Measurements from ENCODE around the gene TDRD9. TPM values are rescaled to one million over a fixed set of nuclear protein-coding genes. Genes with fewer than 3 reads are reported as not detected.

The TDRD9 gene
- total and polyA plus RNA-seq, 2 of the 4 experiments (the other 2 are of a cell fraction) = 0.07 to 0.18 TPM

DNA sequence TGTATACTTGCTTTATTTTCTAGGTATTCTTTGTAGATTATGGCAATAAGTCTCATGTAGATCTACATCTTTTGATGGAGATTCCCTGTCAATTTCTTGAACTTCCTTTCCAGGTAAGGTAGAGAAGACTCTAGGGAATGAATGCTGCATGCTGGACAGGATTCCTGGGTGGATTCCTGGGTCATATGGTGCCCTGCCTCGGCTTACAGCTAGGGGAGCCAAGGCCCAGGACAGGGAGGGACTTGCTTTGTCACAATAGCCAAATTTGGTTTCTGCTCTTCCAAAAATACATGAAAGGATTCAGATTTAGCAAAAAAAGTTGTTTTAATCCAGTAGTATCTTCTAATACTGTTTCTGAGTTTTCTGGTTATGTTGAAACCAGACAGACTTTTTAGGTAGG, 97.8 kb downstream of the TDRD9 start:
- no peak overlapping the region for H3K4ac ChIP-seq (ENCODE audit: low read depth, low read length)
- H2AK9ac ChIP-seq (replicated peaks; ENCODE audit: low read depth, low read length, poor library complexity) = no peak overlapping the region
- no peak overlapping the region for H2BK20ac ChIP-seq (ENCODE audit: low read depth, low read length)
- H3K9me3 ChIP-seq (ENCODE audit: control insufficient read depth, insufficient read depth, low read length) = no peaks in the 10 kb centered on the region
- DNase-seq (no peak), ATAC-seq (ENCODE audit: low read depth) (no peak)
- BruUV-seq (replicated peaks) = no TSS peak
- no peak overlapping the region for H3K4me2 ChIP-seq (ENCODE audit: low read depth, low read length)
- no peak overlapping the region for H3K9ac ChIP-seq (ENCODE audit: low read depth, low read length)
- H4K8ac ChIP-seq (ENCODE audit: low read depth in 2 of 2, low read length in 2 of 2) = no peak overlapping the region
- no peaks in the 10 kb centered on the region for H3K4me1 ChIP-seq (ENCODE audit: control insufficient read depth, insufficient read depth, low read length)
- no peak overlapping the region for H3K27ac ChIP-seq (ENCODE audit: insufficient read depth, low read length)
- H2BK15ac ChIP-seq (ENCODE audit: low read depth, low read length) = no peak overlapping the region
- H4K5ac ChIP-seq (ENCODE audit: low read depth, low read length) = no peak overlapping the region
- no peak overlapping the region for H2AFZ ChIP-seq (replicated peaks; ENCODE audit: low read length, poor library complexity)
- TF ChIP-seq MAZ (IDR thresholded peaks at IDR 0.05; ENCODE audit: borderline replicate concordance, low read depth, low read length) (no peak), FOS (IDR thresholded peaks at IDR 0.05; ENCODE audit: low read depth, low read length) (no peak), MAFK (IDR thresholded peaks at IDR 0.05; ENCODE audit: low read depth, low read length) (no peak), RCOR1 (IDR thresholded peaks at IDR 0.05; ENCODE audit: insufficient replicate concordance, low read length) (no peak), CEBPB (IDR thresholded peaks at IDR 0.05; ENCODE audit: low read depth, low read length) (no peak), MXI1 (IDR thresholded peaks at IDR 0.05; ENCODE audit: borderline replicate concordance, low read depth, low read length) (no peak), POLR2A (IDR thresholded peaks at IDR 0.05; ENCODE audit: low read depth, low read length) (no peak), NFE2L2 (IDR thresholded peaks at IDR 0.05; ENCODE audit: low read depth, low read length) (no peak)
- TF ChIP-seq, protein P1, sequence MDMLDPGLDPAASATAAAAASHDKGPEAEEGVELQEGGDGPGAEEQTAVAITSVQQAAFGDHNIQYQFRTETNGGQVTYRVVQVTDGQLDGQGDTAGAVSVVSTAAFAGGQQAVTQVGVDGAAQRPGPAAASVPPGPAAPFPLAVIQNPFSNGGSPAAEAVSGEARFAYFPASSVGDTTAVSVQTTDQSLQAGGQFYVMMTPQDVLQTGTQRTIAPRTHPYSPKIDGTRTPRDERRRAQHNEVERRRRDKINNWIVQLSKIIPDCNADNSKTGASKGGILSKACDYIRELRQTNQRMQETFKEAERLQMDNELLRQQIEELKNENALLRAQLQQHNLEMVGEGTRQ (IDR thresholded peaks at IDR 0.05; ENCODE audit: low read depth, low read length) = no peak
- TF ChIP-seq, protein P2, sequence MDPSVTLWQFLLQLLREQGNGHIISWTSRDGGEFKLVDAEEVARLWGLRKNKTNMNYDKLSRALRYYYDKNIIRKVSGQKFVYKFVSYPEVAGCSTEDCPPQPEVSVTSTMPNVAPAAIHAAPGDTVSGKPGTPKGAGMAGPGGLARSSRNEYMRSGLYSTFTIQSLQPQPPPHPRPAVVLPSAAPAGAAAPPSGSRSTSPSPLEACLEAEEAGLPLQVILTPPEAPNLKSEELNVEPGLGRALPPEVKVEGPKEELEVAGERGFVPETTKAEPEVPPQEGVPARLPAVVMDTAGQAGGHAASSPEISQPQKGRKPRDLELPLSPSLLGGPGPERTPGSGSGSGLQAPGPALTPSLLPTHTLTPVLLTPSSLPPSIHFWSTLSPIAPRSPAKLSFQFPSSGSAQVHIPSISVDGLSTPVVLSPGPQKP (IDR thresholded peaks at IDR 0.05; ENCODE audit: borderline replicate concordance, low read depth, low read length) = no peak
- H2AK5ac ChIP-seq (ENCODE audit: low read depth, low read length) = no peak overlapping the region
- POLR2A ChIA-PET (ENCODE audit: unreplicated experiment) = no interaction called here
- H3K36me3 ChIP-seq (ENCODE audit: control insufficient read depth, insufficient read depth, low read length) = no peaks in the 10 kb centered on the region
- in situ Hi-C loops (cut with MboI; ENCODE audit: low sequenced_read_pairs) (no loop called here), dilution Hi-C loops (cut with HindIII; ENCODE audit: low sequenced_read_pairs, unreplicated experiment) (no loop called here), intact Hi-C loops (cut with micrococcal nuclease) (no loop called here)
- no peaks in the 10 kb centered on the region for H3K27me3 ChIP-seq (ENCODE audit: control insufficient read depth, insufficient read depth, low read length)
- H3K56ac ChIP-seq (ENCODE audit: extremely low read depth, insufficient read depth, low read length) = no peak overlapping the region
- H2BK120ac ChIP-seq (ENCODE audit: low read depth, low read length) = no peak overlapping the region
- no peak overlapping the region for H3K23ac ChIP-seq (ENCODE audit: low read depth, low read length)
- no peaks in the 10 kb centered on the region for H3K79me1 ChIP-seq (ENCODE audit: low read depth in 1 of 2, low read length in 2 of 2)
- no peak overlapping the region for H3K4me3 ChIP-seq (ENCODE audit: insufficient read depth, low read depth, low read length)
- H3K18ac ChIP-seq (ENCODE audit: low read depth, low read length) = no peak overlapping the region
- H4K91ac ChIP-seq (ENCODE audit: insufficient read depth, low read depth, low read length) = no peak overlapping the region
- no peak overlapping the region for H3K14ac ChIP-seq (replicated peaks; ENCODE audit: low read depth, low read length)
- H4K20me1 ChIP-seq (ENCODE audit: insufficient read depth, low read length) = no peaks in the 10 kb centered on the region
- H3K9me1 ChIP-seq (ENCODE audit: insufficient read depth, low read length) = no peaks in the 10 kb centered on the region
- WGBS, 2 experiments (ENCODE audit: extremely low coverage in 2 of 2, insufficient read length in 1 of 2) = no CpG with 5 or more reads among the region's 1 CpG
- no peak overlapping the region for H2BK5ac ChIP-seq (ENCODE audit: low read depth, low read length, poor library complexity, severe bottlenecking)
- CTCF ChIA-PET = interaction anchor here (1.3 kb wide), 1 partner anchor 18 kb away, joined by 3 read pairs; no protein-coding TSS in a partner anchor

Data from IMR-90 (cell line).